HFF-Myc (cell line): ENCODE data around the gene NPC1.

Source experiments
- DNase-seq: peaks from one replicate; pipeline ENCODE4 v3.0.0-alpha.2; 2011; ENCODE audit warnings: low read depth; ENCODE audit errors: extremely low read depth
- H3K4me3 ChIP-seq: replicated peaks from 2 replicates; pipeline ENCODE4 v1.5.1; 2011; ENCODE audit warnings: low read depth, mild to moderate bottlenecking, control low read depth, low read length
- TF ChIP-seq, protein P1 (sequence below): IDR thresholded peaks from 2 replicates; pipeline ENCODE4 v1.5.1; 2012; ENCODE audit warnings: mild to moderate bottlenecking, low read depth, low read length, control low read depth; ENCODE audit errors: missing control alignments

The NPC1 gene

DNA sequence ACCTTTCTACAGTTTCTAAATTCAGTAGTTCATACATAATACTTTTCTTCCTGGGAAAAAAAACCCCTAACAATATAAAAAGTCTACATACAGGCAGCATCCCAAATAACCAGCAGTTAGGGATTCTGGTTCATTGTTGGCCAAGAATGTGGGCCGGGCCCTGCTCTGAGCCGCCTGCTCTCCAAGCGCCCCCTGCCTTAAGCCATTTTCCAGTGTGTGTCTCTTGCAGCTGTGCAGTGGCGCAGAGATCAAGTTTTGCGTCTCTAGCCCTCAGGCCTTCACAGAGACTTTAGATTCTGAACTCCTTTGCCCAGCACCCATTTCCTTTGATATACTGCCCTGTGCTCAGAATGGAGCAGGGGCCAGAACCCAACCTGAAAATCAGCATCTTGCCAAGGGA, 50.1 kb downstream of the NPC1 start:
- TF ChIP-seq, protein P1, sequence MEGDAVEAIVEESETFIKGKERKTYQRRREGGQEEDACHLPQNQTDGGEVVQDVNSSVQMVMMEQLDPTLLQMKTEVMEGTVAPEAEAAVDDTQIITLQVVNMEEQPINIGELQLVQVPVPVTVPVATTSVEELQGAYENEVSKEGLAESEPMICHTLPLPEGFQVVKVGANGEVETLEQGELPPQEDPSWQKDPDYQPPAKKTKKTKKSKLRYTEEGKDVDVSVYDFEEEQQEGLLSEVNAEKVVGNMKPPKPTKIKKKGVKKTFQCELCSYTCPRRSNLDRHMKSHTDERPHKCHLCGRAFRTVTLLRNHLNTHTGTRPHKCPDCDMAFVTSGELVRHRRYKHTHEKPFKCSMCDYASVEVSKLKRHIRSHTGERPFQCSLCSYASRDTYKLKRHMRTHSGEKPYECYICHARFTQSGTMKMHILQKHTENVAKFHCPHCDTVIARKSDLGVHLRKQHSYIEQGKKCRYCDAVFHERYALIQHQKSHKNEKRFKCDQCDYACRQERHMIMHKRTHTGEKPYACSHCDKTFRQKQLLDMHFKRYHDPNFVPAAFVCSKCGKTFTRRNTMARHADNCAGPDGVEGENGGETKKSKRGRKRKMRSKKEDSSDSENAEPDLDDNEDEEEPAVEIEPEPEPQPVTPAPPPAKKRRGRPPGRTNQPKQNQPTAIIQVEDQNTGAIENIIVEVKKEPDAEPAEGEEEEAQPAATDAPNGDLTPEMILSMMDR, result no peak
- H3K4me3 ChIP-seq, result no peak overlapping the region
- no peak for DNase-seq

DNA sequence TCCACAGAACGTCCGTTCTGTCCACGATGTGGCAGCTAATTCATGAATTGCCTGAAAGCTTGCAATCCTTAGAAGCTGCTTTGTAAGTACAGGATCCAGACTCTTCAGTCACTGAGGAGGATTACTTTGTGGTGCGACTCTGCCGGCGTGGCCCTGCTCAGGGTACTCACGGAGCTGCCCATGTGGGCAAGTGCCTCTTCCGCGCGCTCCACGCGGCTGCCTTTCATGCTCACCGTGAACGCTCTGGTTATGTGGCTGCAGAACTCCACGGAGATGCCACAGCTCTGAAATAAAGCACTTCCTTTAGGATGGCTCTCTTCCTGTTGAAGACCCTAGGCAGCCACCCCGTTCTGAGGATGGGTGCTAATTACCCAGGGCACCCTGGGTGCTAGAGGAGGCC, 52.0 kb downstream of the NPC1 start:
- TF ChIP-seq, protein P1, result no peak
- no peak overlapping the region for H3K4me3 ChIP-seq
- no peak for DNase-seq

DNA sequence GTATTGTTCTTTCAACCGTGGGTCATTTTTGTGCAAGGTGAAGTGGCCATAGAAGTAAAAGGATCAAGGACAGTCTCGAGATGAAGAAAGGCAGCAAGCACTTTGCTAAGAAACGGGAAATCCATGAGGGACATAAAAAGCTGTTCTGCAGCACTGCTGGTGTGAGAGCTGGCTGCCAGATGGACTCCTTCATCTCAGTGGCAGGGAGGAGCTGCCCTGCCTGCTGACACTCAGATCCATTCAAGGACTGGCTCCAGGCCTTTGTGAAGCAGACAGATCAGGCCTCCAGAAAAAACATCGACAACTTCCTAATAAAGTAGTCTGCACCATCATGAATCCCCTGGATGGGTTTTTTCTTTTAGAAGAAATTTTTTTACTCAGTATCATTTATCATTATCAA, 53.5 kb downstream of the NPC1 start:
- DNase-seq, result no peak
- H3K4me3 ChIP-seq, result no peak overlapping the region
- TF ChIP-seq, protein P1, result no peak

DNA sequence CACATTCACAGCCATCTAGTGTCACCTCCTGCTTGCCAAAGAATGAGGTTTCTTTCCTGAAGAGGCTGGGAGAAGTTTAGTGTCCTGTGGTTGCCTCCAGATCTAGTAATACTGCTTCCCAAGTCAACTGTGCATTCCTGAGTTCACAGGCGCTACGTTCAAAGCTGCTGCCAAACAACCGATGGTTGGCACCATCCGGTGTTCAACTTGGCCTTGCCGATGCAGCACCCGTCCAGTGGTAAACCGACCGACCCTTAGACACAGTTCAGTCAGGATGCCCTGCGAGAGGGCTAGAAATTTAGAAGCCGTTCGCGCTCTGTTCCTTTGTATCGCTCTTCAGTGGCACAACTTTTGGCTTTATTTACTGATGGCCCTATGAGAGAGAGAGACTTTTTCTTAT, 54.4 kb downstream of the NPC1 start:
- TF ChIP-seq, protein P1, result no peak
- DNase-seq, result no peak
- H3K4me3 ChIP-seq, result no peak overlapping the region

DNA sequence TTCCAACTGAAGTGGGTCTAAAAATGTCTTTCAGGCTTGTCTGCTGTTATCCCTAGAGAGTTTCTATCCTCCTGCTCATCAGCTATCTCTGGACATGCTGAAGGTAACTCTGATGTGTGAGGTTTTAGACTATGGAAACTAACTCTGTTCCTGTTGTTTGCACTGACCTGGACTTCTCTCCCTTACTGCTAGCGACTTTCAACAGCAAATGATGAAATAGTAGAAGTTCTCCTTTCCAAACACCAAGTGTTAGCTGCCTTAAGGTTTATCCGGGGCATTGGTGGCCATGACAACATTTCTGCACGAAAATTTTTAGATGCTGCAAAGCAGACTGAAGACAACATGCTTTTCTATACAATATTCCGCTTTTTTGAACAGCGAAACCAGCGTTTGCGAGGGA, 56.1 kb downstream of the NPC1 start:
- no peak overlapping the region for H3K4me3 ChIP-seq
- TF ChIP-seq, protein P1, result no peak
- DNase-seq, result no peak

DNA sequence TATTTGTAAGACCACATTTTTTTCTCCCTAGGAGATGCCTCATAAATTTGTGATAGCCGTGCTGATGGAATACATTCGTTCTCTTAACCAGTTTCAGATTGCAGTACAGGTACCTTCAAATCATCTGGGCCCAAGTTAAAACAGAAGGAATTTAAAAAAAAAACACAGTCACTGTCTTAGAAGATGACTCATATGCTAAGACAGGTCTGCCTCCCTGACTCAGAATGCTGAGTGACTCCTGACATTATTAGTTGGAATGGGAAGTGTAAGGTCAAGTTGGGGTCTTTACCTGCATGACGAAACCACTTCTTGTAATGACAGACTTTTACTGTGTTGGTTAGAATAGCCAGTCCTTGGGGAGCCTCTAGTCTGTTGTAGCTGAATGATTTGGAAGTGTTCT, 56.7 kb downstream of the NPC1 start:
- DNase-seq, result no peak
- TF ChIP-seq, protein P1, result no peak
- no peak overlapping the region for H3K4me3 ChIP-seq
